ENCODE data around the gene MFNG.
"Not testable (repeated sequence)": the region's sequence is repeated elsewhere in the genome, so short reads cannot be mapped to it uniquely, and the experiment has no call there.

The MFNG gene, protein sequence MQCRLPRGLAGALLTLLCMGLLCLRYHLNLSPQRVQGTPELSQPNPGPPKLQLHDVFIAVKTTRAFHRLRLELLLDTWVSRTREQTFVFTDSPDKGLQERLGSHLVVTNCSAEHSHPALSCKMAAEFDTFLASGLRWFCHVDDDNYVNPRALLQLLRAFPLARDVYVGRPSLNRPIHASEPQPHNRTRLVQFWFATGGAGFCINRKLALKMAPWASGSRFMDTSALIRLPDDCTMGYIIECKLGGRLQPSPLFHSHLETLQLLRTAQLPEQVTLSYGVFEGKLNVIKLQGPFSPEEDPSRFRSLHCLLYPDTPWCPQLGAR

DNA sequence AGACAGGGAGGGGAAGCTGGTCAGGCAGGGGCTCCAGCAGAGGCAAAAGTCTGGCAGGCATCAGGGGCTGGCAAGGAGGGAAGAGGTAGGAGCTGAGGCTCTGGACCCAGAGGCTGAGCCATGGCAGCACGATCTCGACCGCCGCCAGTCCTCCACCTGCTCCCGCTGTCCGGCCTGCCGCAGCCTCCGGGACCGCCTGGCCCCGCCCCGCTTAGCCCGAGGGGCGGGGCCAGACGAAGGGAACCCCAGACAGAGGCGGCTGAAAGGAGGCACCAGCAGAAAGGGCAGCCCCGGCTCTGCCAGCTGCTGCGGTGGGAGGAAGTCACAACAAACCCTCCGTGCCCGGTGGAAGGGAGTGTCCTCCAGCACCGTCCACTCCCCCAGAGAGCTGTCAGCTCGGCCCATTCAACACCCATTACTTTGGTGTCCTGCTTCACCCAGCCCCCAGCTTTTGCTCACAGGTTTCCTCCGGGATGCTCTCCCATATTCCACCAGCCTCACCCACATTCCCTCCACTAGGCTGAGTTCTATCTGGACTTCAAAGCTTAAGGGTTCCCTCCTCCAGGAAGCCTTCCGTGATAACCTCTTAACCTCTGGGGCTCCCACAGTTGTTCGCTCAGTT, at the start of gene MFNG:
TSS of gene MFNG (minus strand) at position 161 of the 622 bp plus-strand sequence. CDS start 207 bp downstream, outside the sequence.
- Mint-ChIP-seq H3K4me1 (peaks cover 61% of the 10 kb centered on the region), H3K36me3 (peaks cover 29% of the 10 kb centered on the region), H3K27ac (peak within 1 kb of the TSS; percentile 93), H3K27me3 (peaks cover 4% of the 10 kb centered on the region), H3K4me3 (peak within 1 kb of the TSS; percentile 89), H3K9me3 (no peaks in the 10 kb centered on the region)
- DNase-seq = peak; percentile 85
- CTCF ChIA-PET = interaction anchor here (0.7 to 2.5 kb wide), 8 partner anchors 10 to 152 kb away, joined by 3 to 20 read pairs (median 4); no protein-coding TSS in a partner anchor

GRCh38 chr22:37535159-37535558, 49.0 kb upstream of the MFNG start:
- no peaks in the 10 kb centered on the region for H3K9me3 Mint-ChIP-seq
- no peak overlapping the region for H3K27ac Mint-ChIP-seq
- H3K4me3 Mint-ChIP-seq = no peak overlapping the region
- H3K27me3 Mint-ChIP-seq = peaks cover 54% of the 10 kb centered on the region
- H3K4me1 Mint-ChIP-seq = peaks cover 29% of the 10 kb centered on the region
- DNase-seq = no peak
- no peaks in the 10 kb centered on the region for H3K36me3 Mint-ChIP-seq
- CTCF ChIA-PET = interaction anchor here (2.6 kb wide), 1 partner anchor 32 kb away, joined by 9 read pairs; no protein-coding TSS in a partner anchor

- H3K27ac Mint-ChIP-seq = no peak overlapping the region
- H3K4me1 Mint-ChIP-seq = peaks cover 31% of the 10 kb centered on the region
- no peak overlapping the region for H3K4me3 Mint-ChIP-seq
- CTCF ChIA-PET = interaction anchor here (2.6 kb wide), 1 partner anchor 32 kb away, joined by 9 read pairs; no protein-coding TSS in a partner anchor
- DNase-seq = no peak
- no peaks in the 10 kb centered on the region for H3K9me3 Mint-ChIP-seq
- no peaks in the 10 kb centered on the region for H3K36me3 Mint-ChIP-seq
- H3K27me3 Mint-ChIP-seq = peaks cover 54% of the 10 kb centered on the region
Measured at GRCh38 chr22:37534445-37534844, 48.3 kb upstream of the MFNG start.

DNA sequence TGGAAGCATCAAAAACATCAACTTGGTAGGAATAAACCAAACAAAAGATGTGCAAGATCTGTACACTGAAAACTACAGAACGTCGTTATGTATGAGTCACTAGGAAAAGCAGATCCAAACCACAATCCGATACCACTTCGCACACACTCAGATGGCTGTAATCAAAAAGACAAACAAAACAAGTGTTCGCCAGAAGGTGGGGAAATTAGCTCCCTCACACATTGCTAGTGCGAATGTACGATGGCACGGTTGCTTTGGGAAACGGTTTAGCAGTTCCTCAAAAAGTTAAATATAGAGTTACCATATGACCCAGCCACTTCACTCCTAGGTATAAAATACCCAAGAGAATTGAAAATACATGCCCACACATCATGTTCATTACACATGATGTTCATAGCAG, 47.8 kb upstream of the MFNG start:
- Mint-ChIP-seq H3K36me3 (no peaks in the 10 kb centered on the region), H3K27ac (no peak overlapping the region), H3K9me3 (no peaks in the 10 kb centered on the region), H3K27me3 (peaks cover 49% of the 10 kb centered on the region), H3K4me1 (peaks cover 28% of the 10 kb centered on the region), H3K4me3 (no peak overlapping the region)
- DNase-seq = no peak
- CTCF ChIA-PET = interaction anchor here (0.9 to 2.6 kb wide), 2 partner anchors 33 to 58 kb away, joined by 3 to 9 read pairs; no protein-coding TSS in a partner anchor

- peaks cover 54% of the 10 kb centered on the region for H3K27me3 Mint-ChIP-seq
- CTCF ChIA-PET = interaction anchor here (1.2 kb wide), 1 partner anchor 77 kb away, joined by 4 read pairs; no protein-coding TSS in a partner anchor
- no peak overlapping the region for H3K4me3 Mint-ChIP-seq
- no peaks in the 10 kb centered on the region for H3K36me3 Mint-ChIP-seq
- H3K9me3 Mint-ChIP-seq = no peaks in the 10 kb centered on the region
- H3K4me1 Mint-ChIP-seq = peaks cover 15% of the 10 kb centered on the region
- DNase-seq = no peak
- no peak overlapping the region for H3K27ac Mint-ChIP-seq
Measured at GRCh38 chr22:37529652-37530345, 43.6 kb upstream of the MFNG start.

DNA sequence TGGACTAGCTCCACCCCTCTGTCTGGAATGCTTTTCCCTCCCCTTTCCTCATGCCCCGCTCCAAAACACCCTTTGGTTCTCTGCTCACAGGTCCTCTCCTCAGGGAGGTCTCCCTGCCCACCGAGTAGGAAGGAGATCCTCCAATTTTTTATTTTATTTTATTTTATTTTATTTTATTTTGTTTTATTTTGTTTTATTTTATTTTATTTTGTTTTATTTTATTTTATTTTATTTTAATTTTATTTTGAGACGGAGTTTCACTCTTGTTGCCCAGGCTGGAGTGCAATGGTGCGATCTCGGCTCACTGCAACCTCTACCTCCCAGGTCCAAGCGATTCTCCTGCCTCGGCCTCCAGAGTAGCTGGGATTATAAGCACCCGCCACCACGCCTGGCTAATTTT, 41.8 kb upstream of the MFNG start:
- not testable (repeated sequence) for H3K4me1 Mint-ChIP-seq, H3K36me3 Mint-ChIP-seq, H3K27ac Mint-ChIP-seq, H3K9me3 Mint-ChIP-seq, H3K4me3 Mint-ChIP-seq, DNase-seq
- CTCF ChIA-PET = interaction anchor here (0.6 to 1.2 kb wide), 2 partner anchors 39 to 52 kb away, joined by 3 read pairs; partner anchors contain the start of gene LGALS2
- peaks cover 59% of the 10 kb centered on the region for H3K27me3 Mint-ChIP-seq

GRCh38 chr22:37527081-37527752, 41.0 kb upstream of the MFNG start:
- H3K4me3 Mint-ChIP-seq, H3K9me3 Mint-ChIP-seq, H3K4me1 Mint-ChIP-seq, DNase-seq, H3K36me3 Mint-ChIP-seq, H3K27ac Mint-ChIP-seq: not testable (repeated sequence)
- CTCF ChIA-PET = interaction anchor here (0.6 to 1.2 kb wide), 2 partner anchors 9 to 53 kb away, joined by 3 to 4 read pairs; partner anchors contain the start of gene LGALS2
- peaks cover 59% of the 10 kb centered on the region for H3K27me3 Mint-ChIP-seq

- Mint-ChIP-seq H3K27ac (no peak overlapping the region), H3K4me3 (no peak overlapping the region), H3K9me3 (no peaks in the 10 kb centered on the region), H3K27me3 (peaks cover 65% of the 10 kb centered on the region), H3K36me3 (no peaks in the 10 kb centered on the region), H3K4me1 (peaks cover 2% of the 10 kb centered on the region)
- no peak for DNase-seq
- CTCF ChIA-PET = no interaction called here
Measured at GRCh38 chr22:37526376-37526775, 40.2 kb upstream of the MFNG start.

- Mint-ChIP-seq H3K27me3 (peaks cover 66% of the 10 kb centered on the region), H3K4me1 (peaks cover 2% of the 10 kb centered on the region), H3K36me3 (no peaks in the 10 kb centered on the region), H3K27ac (no peak overlapping the region), H3K4me3 (no peak overlapping the region), H3K9me3 (no peaks in the 10 kb centered on the region)
- no peak for DNase-seq
- CTCF ChIA-PET = no interaction called here
Measured at GRCh38 chr22:37525746-37526350, 39.7 kb upstream of the MFNG start.

- Mint-ChIP-seq H3K27ac (no peak overlapping the region), H3K4me1 (peaks cover 2% of the 10 kb centered on the region), H3K9me3 (no peaks in the 10 kb centered on the region), H3K4me3 (no peak overlapping the region), H3K36me3 (no peaks in the 10 kb centered on the region), H3K27me3 (peaks cover 71% of the 10 kb centered on the region)
- CTCF ChIA-PET = no interaction called here
- no peak for DNase-seq
Measured at GRCh38 chr22:37525073-37525745, 39.0 kb upstream of the MFNG start.

DNA sequence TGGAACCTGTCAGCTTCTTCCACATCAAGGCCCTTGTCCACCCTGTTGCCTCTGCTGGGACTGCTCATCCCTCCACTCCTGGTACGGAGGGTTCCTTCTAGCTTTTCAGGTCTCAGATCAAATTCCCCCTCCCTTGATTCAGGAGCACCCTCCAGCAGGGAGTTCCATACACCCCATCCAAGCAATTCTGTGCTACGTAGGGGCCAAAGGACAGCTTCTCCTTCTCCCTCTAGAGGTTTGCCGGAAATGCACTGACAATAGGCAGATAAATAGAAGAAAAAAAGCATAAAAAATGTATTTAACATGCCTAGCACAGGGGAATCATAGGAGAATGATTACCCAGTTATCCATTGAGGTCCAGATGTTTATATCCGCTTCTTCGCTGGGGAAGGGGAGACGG, 36.3 kb upstream of the MFNG start:
- H3K4me3 Mint-ChIP-seq = no peak overlapping the region
- CTCF ChIA-PET = no interaction called here

DNA sequence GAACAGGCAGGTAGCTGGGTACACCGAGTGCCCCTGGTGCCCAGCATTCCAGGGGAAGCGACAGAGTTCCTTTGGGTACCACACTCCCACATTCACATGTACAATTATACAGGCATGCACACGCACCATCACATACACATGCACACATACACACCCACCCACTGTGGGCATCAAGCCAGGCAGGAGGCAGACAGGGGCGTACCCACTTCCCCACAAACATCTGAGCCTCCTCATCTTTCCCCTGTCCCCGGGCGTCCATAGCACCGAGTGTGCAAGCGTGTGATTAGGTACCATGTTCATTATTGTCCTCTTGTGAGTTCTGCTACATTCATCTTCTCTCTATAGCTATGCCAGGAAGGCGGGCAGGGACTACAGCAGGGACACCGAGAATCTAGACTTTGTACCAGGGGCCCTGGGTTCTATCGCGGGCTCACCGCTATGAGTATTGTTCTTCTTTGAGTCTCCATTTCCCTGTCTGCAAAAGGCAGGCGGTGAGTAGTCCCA, 35.1 kb upstream of the MFNG start:
- Mint-ChIP-seq H3K4me3 (no peak overlapping the region), H3K27ac (no peak overlapping the region), H3K27me3 (peaks cover 87% of the 10 kb centered on the region), H3K4me1 (peaks cover 6% of the 10 kb centered on the region), H3K36me3 (no peaks in the 10 kb centered on the region), H3K9me3 (no peaks in the 10 kb centered on the region)
- no peak for DNase-seq
- CTCF ChIA-PET = no interaction called here

More for the DNA sequence above, 36.3 kb upstream of the MFNG start:
- DNase-seq = no peak
- Mint-ChIP-seq H3K36me3 (no peaks in the 10 kb centered on the region), H3K4me1 (peaks cover 6% of the 10 kb centered on the region), H3K27me3 (peaks cover 88% of the 10 kb centered on the region), H3K27ac (no peak overlapping the region), H3K9me3 (no peaks in the 10 kb centered on the region)

DNA sequence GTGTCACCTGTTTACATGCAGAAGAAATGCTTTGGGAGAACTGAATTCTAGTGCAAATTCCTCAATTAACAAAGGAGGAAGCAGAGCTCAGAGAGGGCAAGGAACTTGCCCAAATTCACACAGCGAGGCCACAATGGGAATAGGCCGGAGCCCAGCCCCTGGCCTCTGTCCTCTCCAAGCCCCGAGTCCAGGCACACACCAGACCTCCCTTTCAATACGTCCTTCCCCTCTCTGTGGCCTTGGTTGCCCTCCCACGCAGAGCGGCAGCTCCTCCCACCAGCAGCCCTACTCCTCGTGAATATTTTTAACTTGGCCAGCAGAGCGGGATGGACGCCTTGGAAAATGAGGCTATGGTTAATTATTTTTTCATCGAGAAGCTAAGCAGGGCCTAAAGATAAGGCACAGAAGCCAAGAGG, 34.6 kb upstream of the MFNG start:
- Mint-ChIP-seq H3K36me3 (no peaks in the 10 kb centered on the region), H3K9me3 (no peaks in the 10 kb centered on the region), H3K27me3 (peaks cover 86% of the 10 kb centered on the region), H3K4me1 (peaks cover 6% of the 10 kb centered on the region), H3K4me3 (no peak overlapping the region), H3K27ac (no peak overlapping the region)
- CTCF ChIA-PET = no interaction called here
- no peak for DNase-seq

Measured in activated naive CD4-positive, alpha-beta T cell treated with anti-CD3 and anti-CD28 coated beads, Interleukin-2, amount 10 ng/mL, durations not matched to agents 7 days and 5 days (primary cell).